Bronchial epithelial cell (primary cell): ENCODE results near the gene MTA3. TPM values are rescaled to one million over a fixed set of nuclear protein-coding genes. Genes with fewer than 3 reads are reported as not detected.
"Not testable (repeated sequence)": the region's sequence is repeated elsewhere in the genome, so short reads cannot be mapped to it uniquely, and the experiment has no call there.

Source experiments
- DNase-seq: peaks from one replicate; pipeline ENCODE4 v3.0.0-alpha.2; 2010; ENCODE audit warnings: low read depth
- FAIRE-seq: peaks from 2 replicates; lab custom pipeline; 2011; peaks lifted over from hg19 to GRCh38; lab: Jason Lieb, UNC
- H3K27me3 ChIP-seq: 2 replicates; pipeline ENCODE4 v1.5.1; 2011; ENCODE audit warnings: low read length; ENCODE audit not compliant: control insufficient read depth, insufficient read depth
- H3K36me3 ChIP-seq: 2 replicates; pipeline ENCODE4 v1.5.1; 2011; ENCODE audit warnings: low read length; ENCODE audit not compliant: control insufficient read depth, insufficient read depth
- H3K4me3 ChIP-seq: 2 replicates; pipeline ENCODE4 v1.5.1; 2011; ENCODE audit warnings: mild to moderate bottlenecking, low read depth, low read length, control low read depth
- total RNA-seq: library from RNA; depleted of rRNA; stranded (reverse); fragments of >200 nt; gene quantifications from 2 replicates; pipeline ENCODE4 v1.2.1, GENCODE V29; 2014
- TF ChIP-seq, protein P1 (sequence below): IDR thresholded peaks from 2 replicates; pipeline ENCODE4 v1.5.1; 2011; ENCODE audit warnings: mild to moderate bottlenecking, moderate library complexity, low read length, control low read depth, inconsistent platforms; ENCODE audit not compliant: insufficient read depth, severe bottlenecking

The MTA3 gene
- total RNA-seq, 1 donor from 2014 or later, result 18.2 TPM

DNA sequence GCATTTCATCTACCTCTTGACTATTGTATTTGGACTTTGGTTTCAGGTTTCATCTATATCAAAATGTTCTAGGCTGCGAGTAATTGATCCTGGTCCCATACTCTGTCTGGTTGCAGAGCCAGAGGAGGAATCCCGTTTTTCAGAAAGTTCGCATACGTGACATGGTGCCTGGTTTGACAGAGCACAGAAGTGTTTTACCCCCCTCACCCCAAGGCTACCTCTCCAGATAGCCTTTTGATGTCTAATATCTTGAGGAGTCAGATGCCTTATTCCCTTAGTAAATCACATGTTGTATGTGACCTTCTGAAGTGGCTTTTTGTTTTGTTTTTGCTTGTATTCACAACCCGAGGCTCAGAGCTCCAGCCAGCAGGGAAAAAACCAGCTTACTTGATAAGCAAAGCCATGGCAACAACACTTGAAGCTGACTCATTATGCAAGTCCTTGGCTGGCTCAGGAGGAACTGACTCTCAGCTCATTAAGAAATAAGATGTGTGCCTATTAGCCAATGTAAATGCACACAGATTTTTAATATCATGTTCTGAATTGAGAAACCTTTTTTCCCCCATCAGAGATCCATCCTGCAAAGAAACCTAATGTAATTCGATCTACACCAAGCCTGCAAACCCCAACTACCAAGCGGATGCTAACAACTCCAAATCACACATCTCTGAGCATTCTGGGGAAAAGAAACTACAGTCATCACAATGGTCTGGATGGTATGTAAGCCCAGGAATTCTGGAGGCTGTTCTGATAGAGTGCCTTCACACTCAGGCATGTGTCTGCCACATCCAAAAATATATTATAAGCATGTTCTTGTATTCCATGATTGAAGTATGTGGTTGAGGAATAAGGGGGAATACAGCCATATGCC, 154.1 kb downstream of the MTA3 start:
- no peak overlapping the region for H3K4me3 ChIP-seq
- no peaks in the 10 kb centered on the region for H3K27me3 ChIP-seq
- no peak for FAIRE-seq
- H3K36me3 ChIP-seq, result no peaks in the 10 kb centered on the region
- TF ChIP-seq, protein P1, sequence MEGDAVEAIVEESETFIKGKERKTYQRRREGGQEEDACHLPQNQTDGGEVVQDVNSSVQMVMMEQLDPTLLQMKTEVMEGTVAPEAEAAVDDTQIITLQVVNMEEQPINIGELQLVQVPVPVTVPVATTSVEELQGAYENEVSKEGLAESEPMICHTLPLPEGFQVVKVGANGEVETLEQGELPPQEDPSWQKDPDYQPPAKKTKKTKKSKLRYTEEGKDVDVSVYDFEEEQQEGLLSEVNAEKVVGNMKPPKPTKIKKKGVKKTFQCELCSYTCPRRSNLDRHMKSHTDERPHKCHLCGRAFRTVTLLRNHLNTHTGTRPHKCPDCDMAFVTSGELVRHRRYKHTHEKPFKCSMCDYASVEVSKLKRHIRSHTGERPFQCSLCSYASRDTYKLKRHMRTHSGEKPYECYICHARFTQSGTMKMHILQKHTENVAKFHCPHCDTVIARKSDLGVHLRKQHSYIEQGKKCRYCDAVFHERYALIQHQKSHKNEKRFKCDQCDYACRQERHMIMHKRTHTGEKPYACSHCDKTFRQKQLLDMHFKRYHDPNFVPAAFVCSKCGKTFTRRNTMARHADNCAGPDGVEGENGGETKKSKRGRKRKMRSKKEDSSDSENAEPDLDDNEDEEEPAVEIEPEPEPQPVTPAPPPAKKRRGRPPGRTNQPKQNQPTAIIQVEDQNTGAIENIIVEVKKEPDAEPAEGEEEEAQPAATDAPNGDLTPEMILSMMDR, result no peak
- peak; percentile 87 for DNase-seq

DNA sequence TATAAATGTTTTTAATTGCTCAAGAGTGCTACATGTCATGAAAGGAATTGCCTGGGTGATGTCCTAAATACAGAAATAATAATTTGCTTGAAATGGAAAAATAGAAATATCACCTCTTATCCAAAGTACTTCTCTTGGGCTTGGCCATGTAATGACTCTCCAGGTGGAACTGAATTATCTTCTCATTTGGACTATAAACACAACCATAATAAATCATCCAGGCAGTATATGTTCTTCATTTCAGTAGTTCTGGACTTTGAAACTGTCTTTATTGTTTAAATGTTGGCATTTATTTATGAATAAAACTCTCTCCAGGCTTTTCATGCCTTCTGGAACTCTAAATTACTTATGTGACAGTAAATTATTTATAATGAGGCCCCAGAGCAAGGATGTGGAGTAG, 155.0 kb downstream of the MTA3 start:
- TF ChIP-seq, protein P1, result no peak
- H3K36me3 ChIP-seq, result no peaks in the 10 kb centered on the region
- DNase-seq (no peak), FAIRE-seq (no peak)
- no peak overlapping the region for H3K4me3 ChIP-seq
- H3K27me3 ChIP-seq, result no peaks in the 10 kb centered on the region

DNA sequence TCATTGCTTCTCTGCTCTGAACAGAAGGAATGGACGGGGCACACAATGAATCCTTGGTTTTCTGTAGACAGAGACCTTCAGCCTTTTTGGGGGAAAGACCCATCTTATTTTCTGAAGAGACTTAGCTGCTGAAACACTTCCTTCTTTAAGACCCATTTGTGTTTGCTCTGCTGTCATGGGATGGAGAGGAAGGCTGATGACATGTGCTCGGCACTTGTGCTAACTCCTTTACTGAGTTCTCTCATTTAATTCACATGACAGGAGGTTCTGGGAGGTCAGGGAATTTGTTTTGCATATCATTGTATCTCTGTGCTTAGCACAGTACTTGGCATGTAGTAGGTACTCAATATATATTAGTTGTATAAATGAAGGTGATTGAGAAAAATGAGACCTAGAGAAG, 156.5 kb downstream of the MTA3 start:
- no peak overlapping the region for H3K4me3 ChIP-seq
- H3K36me3 ChIP-seq, result no peaks in the 10 kb centered on the region
- TF ChIP-seq, protein P1, result no peak
- no peak for FAIRE-seq
- no peaks in the 10 kb centered on the region for H3K27me3 ChIP-seq
- DNase-seq, result no peak

DNA sequence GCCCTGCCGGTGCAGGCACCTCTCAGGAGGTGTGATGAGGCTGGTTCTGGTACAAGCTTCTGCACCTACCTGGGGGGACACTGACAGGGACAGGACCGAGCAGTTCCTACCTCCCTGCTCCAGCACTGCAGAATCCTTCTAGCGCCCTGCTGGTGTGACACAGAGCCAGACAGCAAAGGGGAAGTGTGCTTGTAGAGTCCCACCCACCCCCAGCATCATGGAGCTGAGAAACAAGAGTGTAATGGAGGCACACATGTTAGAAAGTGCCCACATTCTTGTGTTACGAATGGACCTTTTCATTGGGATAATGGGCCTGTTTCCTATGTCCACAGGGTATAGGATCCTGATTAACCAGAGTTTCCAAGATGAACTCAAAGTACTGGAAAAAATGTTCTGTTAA, 157.2 kb downstream of the MTA3 start:
- peak; percentile 78 for DNase-seq
- FAIRE-seq, result no peak
- Histone ChIP-seq H3K36me3 (no peaks in the 10 kb centered on the region), H3K4me3 (no peak overlapping the region), H3K27me3 (no peaks in the 10 kb centered on the region)
- TF ChIP-seq, protein P1, result no peak

DNA sequence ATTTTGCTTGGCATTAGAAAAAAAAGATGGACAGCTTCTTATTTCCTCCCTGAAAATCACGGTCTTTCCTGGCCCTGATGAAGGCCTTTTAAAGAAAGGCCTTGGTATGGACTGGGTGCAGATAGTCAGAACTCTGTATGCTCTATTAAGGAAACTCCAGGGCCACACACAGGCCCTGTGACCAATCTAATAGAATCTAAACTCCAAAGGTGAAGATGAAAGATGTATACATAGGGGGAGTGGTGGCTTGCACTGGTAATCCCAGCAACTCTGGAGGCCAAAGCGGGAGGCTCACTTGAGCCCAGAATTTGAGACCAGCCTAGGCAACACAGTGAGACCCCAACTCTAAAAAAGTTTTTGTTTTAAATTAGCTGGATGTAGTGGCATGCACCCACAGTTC, 158.2 kb downstream of the MTA3 start:
- no peak for DNase-seq
- FAIRE-seq, result no peak
- TF ChIP-seq, protein P1, result no peak
- Histone ChIP-seq H3K36me3 (no peaks in the 10 kb centered on the region), H3K27me3 (no peaks in the 10 kb centered on the region), H3K4me3 (no peak overlapping the region)

DNA sequence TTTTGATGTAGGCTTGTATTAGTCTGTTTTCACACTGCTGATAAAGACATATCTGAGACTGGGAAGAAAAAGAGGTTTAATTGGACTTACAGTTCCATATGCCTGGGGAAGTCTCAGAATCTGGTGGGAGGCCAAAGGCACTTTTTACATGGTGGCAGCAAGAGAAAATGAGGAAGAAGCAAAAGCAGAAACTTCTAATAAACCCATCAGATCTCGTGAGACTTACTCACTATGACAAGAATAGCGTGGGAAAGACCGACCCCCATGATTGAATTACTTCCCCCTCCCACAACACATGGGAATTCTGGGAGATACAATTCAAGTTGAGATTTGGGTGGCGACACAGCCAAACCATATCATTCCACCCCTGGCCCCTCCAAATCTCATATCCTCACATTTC, 162.9 kb downstream of the MTA3 start:
- FAIRE-seq, H3K27me3 ChIP-seq, DNase-seq, H3K36me3 ChIP-seq, H3K4me3 ChIP-seq: not testable (repeated sequence)
